Mesothelial cell of epicardium (in vitro differentiated cells): ENCODE data around the gene CARHSP1. TPM values are rescaled to one million over a fixed set of nuclear protein-coding genes. Genes with fewer than 3 reads are reported as not detected.

Experiments used
- DNase-seq, 2 experiments: peaks; one replicate each; pipeline ENCODE4 v3.0.0; 2021; ENCODE audit warnings: low spot score in 2 of 2; ENCODE audit not compliant: unreplicated experiment in 2 of 2
- H3K27ac Mint-ChIP-seq: 2 replicates; pipeline ENCODE4 v1.8.0; 2021; ENCODE audit warnings: mixed read lengths
- H3K27me3 Mint-ChIP-seq: 2 replicates; pipeline ENCODE4 v1.8.0; 2021; ENCODE audit warnings: low read depth, mixed read lengths
- H3K36me3 Mint-ChIP-seq: 2 replicates; pipeline ENCODE4 v1.8.0; 2021; ENCODE audit warnings: mixed read lengths
- H3K4me1 Mint-ChIP-seq: 2 replicates; pipeline ENCODE4 v1.8.0; 2021; ENCODE audit warnings: mixed read lengths
- H3K4me3 Mint-ChIP-seq: 2 replicates; pipeline ENCODE4 v1.8.0; 2021; ENCODE audit warnings: mild to moderate bottlenecking, moderate library complexity, mixed read lengths
- H3K9me3 Mint-ChIP-seq: 2 replicates; pipeline ENCODE4 v1.8.0; 2021; ENCODE audit warnings: mixed read lengths
- CTCF ChIP-seq: fragments of 200-600 bp; sonication (generic); IDR thresholded peaks from one replicate; pipeline ENCODE4 v1.5.0; 2021; ENCODE audit warnings: antibody characterized with exemption; ENCODE audit not compliant: unreplicated experiment
- total RNA-seq: library from RNA; stranded (reverse); gene quantifications from 3 replicates; pipeline ENCODE4 v1.2.1, GENCODE V29; 2021

The CARHSP1 gene
- total RNA-seq, 1 donor from 2014 or later, result 80.3 TPM

GRCh38 chr16:8887431-8887765, 18.6 kb upstream of the CARHSP1 start:
- Mint-ChIP-seq H3K27ac (no peak overlapping the region), H3K4me1 (no peaks in the 10 kb centered on the region), H3K9me3 (no peaks in the 10 kb centered on the region), H3K36me3 (peaks cover 17% of the 10 kb centered on the region), H3K27me3 (no peaks in the 10 kb centered on the region), H3K4me3 (no peak overlapping the region)
- no peak for DNase-seq
- TF ChIP-seq CTCF, result no peak

GRCh38 chr16:8886593-8887430, 18.0 kb upstream of the CARHSP1 start:
- Mint-ChIP-seq H3K4me3 (no peak overlapping the region), H3K9me3 (no peaks in the 10 kb centered on the region)
- DNase-seq, result no peak

GRCh38 chr16:8885674-8886592, 17.1 kb upstream of the CARHSP1 start:
- Mint-ChIP-seq H3K27ac (no peak overlapping the region), H3K4me1 (no peaks in the 10 kb centered on the region), H3K27me3 (no peaks in the 10 kb centered on the region), H3K36me3 (peaks cover 9% of the 10 kb centered on the region), H3K9me3 (no peaks in the 10 kb centered on the region), H3K4me3 (no peak overlapping the region)
- no peak for TF ChIP-seq CTCF
- no peak for DNase-seq

More at GRCh38 chr16:8886593-8887430, 18.0 kb upstream of the CARHSP1 start:
- Mint-ChIP-seq H3K36me3 (peaks cover 15% of the 10 kb centered on the region), H3K4me1 (no peaks in the 10 kb centered on the region), H3K27me3 (no peaks in the 10 kb centered on the region), H3K27ac (no peak overlapping the region)
- no peak for TF ChIP-seq CTCF

GRCh38 chr16:8882725-8883377, 14.0 kb upstream of the CARHSP1 start:
- H3K27me3 Mint-ChIP-seq, result no peaks in the 10 kb centered on the region
- no peak for TF ChIP-seq CTCF
- DNase-seq, result no peak
- no peak overlapping the region for H3K4me3 Mint-ChIP-seq
- no peak overlapping the region for H3K27ac Mint-ChIP-seq
- H3K36me3 Mint-ChIP-seq, result peaks cover 7% of the 10 kb centered on the region
- peaks cover 8% of the 10 kb centered on the region for H3K4me1 Mint-ChIP-seq
- no peaks in the 10 kb centered on the region for H3K9me3 Mint-ChIP-seq

GRCh38 chr16:8882041-8882617, 13.3 kb upstream of the CARHSP1 start, which contains the start of gene LITAFD:
TSS of gene LITAFD (plus strand) at chr16:8882351. CDS start at chr16:8884356, 2,005 bp downstream.
- H3K27me3 Mint-ChIP-seq, result no peaks in the 10 kb centered on the region
- TF ChIP-seq CTCF, result no peak
- DNase-seq, result no peak
- H3K4me3 Mint-ChIP-seq, result no peak within 1 kb of the TSS
- no peaks in the 10 kb centered on the region for H3K9me3 Mint-ChIP-seq
- H3K36me3 Mint-ChIP-seq, result peaks cover 3% of the 10 kb centered on the region
- peaks cover 8% of the 10 kb centered on the region for H3K4me1 Mint-ChIP-seq
- no peak within 1 kb of the TSS for H3K27ac Mint-ChIP-seq
